ENCODE measurements around the gene GLCE. TPM values are rescaled to one million over a fixed set of nuclear protein-coding genes. Genes with fewer than 3 reads are reported as not detected.

The GLCE gene
- total RNA-seq, 4 donors from 2014 or later, result 5.9 to 18.8 (median 10.2) TPM

DNA sequence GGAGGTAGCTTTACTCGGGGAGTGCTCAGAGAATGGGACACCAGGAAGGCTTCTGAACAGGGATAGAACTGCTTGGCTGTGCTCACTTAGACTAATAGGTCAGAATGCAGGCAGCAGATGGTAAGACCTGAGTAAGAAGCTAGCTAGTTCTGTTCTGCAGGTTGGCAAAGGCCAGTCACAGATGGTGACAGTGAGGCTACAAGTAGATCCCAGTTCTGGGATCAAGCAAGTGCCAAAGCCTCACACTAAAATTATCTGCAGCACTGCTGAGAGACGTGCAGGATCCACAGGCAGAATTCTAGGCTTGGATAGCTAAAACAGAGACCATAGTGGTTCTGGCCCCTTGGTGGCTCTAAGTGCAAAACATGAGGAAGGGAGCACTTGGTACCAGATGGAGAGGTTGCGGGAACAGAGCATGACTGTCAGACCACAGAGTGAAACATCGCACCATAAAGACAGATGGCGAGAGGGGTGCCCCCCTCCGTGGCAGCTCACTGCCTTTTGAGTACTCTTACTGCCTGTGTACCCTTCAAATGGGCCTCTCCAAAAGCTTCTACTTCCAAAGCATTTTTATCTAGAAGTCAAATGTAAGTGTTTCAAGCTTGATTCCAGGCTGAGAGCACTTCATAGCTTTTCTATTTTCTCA lies 3.6 kb upstream of the GLCE start:
- TF ChIP-seq EP300 (IDR thresholded peaks at IDR 0.05) (no peak), POLR2A (IDR thresholded peaks at IDR 0.05) (no peak), POLR2AphosphoS5 (IDR thresholded peaks at IDR 0.05) (no peak)
- TF ChIP-seq, protein P1, sequence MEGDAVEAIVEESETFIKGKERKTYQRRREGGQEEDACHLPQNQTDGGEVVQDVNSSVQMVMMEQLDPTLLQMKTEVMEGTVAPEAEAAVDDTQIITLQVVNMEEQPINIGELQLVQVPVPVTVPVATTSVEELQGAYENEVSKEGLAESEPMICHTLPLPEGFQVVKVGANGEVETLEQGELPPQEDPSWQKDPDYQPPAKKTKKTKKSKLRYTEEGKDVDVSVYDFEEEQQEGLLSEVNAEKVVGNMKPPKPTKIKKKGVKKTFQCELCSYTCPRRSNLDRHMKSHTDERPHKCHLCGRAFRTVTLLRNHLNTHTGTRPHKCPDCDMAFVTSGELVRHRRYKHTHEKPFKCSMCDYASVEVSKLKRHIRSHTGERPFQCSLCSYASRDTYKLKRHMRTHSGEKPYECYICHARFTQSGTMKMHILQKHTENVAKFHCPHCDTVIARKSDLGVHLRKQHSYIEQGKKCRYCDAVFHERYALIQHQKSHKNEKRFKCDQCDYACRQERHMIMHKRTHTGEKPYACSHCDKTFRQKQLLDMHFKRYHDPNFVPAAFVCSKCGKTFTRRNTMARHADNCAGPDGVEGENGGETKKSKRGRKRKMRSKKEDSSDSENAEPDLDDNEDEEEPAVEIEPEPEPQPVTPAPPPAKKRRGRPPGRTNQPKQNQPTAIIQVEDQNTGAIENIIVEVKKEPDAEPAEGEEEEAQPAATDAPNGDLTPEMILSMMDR (IDR thresholded peaks at IDR 0.05), result no peak
- ATAC-seq, result no peak
- WGBS, 2 donors (ENCODE audit: low coverage in 1 of 2), result 63 to 64% methylated on average over 4 to 6 of the region's 6 CpGs
- no peak overlapping the region for H3K27ac ChIP-seq
- H3K4me1 ChIP-seq, result peaks cover 0 to 4% (median 0%) of the 10 kb centered on the region in 3 donors
- no peaks in the 10 kb centered on the region for H3K27me3 ChIP-seq
- no peaks in the 10 kb centered on the region for H3K9me3 ChIP-seq
- no peaks in the 10 kb centered on the region for H3K36me3 ChIP-seq
- H3K4me3 ChIP-seq, result no peak overlapping the region

DNA sequence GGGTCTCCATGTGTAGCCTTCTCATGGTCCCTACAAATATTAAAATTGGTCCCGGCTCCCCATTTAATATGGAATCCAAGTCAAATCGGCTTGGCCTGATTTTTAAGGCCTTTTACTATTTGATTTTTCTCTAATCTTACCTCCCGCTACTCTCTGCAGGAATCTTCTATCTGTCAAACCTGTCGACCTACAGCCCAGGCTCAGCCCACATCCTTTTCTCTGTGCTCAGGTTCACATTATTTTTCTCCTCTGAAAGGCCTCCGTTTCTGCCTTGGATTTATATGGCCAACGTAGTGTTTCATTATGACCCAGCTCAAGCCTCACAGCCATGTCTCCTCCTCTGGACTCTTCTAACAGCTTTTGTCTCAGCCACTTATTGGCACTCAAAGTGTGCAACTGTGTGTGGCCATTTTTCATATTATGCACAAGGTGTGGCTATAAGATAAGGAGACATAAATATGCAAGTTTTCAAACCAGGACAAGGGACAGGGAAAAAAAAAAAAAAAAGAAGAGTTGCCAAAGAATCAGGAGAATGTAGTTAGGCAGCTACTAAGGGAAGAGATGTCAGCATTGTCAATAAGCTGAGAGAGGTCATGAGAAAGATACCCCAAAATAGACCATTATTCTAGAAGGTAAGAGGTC lies 2.1 kb upstream of the GLCE start:
- no peak for ATAC-seq
- Histone ChIP-seq H3K4me3 (no peak overlapping the region), H3K9me3 (no peaks in the 10 kb centered on the region), H3K4me1 (peaks cover 0 to 11% (median 0%) of the 10 kb centered on the region in 3 donors), H3K27ac (no peak overlapping the region), H3K36me3 (no peaks in the 10 kb centered on the region), H3K27me3 (no peaks in the 10 kb centered on the region)
- TF ChIP-seq POLR2AphosphoS5 (IDR thresholded peaks at IDR 0.05) (no peak), EP300 (IDR thresholded peaks at IDR 0.05) (no peak), POLR2A (IDR thresholded peaks at IDR 0.05) (no peak)
- TF ChIP-seq, protein P1 (IDR thresholded peaks at IDR 0.05), result no peak
- 78 to 87% methylated on average over 6 of the region's 6 CpGs for WGBS, 2 donors (ENCODE audit: low coverage in 1 of 2)

DNA sequence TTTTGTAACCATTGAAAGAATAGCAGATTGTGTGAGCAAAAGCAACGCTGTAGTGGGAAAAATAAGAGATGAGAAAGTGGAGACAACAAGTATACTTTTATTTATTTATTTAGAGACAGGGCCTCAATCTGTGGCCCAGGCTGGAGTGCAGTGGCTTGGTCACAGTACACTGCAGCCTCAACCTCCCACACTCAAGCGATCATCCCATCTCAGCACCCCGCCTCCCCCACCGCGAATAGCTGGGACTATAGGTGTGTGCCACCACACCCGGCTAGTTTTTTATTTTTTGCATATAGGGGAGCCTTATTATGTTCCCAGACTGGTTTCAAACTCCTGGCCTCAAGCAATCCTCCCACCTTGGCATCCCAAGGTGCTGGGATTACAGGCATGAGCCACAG lies 1.6 kb upstream of the GLCE start:
- H3K27me3 ChIP-seq, result no peaks in the 10 kb centered on the region
- no peaks in the 10 kb centered on the region for H3K9me3 ChIP-seq
- H3K4me1 ChIP-seq, result peaks cover 0 to 11% (median 0%) of the 10 kb centered on the region in 3 donors
- no peak overlapping the region for H3K4me3 ChIP-seq
- no peak for ATAC-seq
- TF ChIP-seq POLR2AphosphoS5 (IDR thresholded peaks at IDR 0.05), result no peak
- TF ChIP-seq, protein P1 (IDR thresholded peaks at IDR 0.05), result no peak
- no peak for TF ChIP-seq POLR2A (IDR thresholded peaks at IDR 0.05)
- TF ChIP-seq EP300 (IDR thresholded peaks at IDR 0.05), result no peak
- no peaks in the 10 kb centered on the region for H3K36me3 ChIP-seq
- 94 to 98% methylated on average over 6 of the region's 6 CpGs for WGBS, 2 donors (ENCODE audit: low coverage in 1 of 2)
- no peak overlapping the region for H3K27ac ChIP-seq

DNA sequence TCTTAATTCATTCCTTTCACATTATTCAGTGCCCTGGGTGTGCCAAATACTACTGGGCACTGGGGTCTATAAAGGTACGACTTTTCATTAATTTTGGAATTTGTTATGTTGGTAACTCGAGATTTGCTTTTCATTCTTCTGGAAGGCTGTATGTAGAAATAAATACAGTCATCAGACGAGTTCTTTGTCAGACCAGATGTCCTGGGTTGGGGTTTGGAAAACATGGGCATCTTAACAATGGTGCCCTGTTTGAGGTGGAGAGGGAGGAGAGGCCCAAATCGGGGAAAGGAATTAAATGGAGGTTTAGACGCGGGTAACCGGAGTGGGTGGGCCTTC lies 662 bp upstream of the GLCE start:
- 19 to 36% methylated on average over 5 to 6 of the region's 7 CpGs for WGBS, 2 donors (ENCODE audit: low coverage in 1 of 2)
- Histone ChIP-seq H3K9me3 (no peaks in the 10 kb centered on the region), H3K36me3 (no peaks in the 10 kb centered on the region), H3K4me3 (peak overlapping the region; percentile 65 to 98), H3K4me1 (peaks cover 0 to 11% (median 0%) of the 10 kb centered on the region in 3 donors), H3K27me3 (no peaks in the 10 kb centered on the region), H3K27ac (peak overlapping the region in 3 of 4 donors; percentile 80 to 88 (median 87))
- ATAC-seq, result no peak
- TF ChIP-seq POLR2A (IDR thresholded peaks at IDR 0.05) (no peak), POLR2AphosphoS5 (IDR thresholded peaks at IDR 0.05) (no peak), EP300 (IDR thresholded peaks at IDR 0.05) (no peak)
- TF ChIP-seq, protein P1 (IDR thresholded peaks at IDR 0.05), result no peak
